Measurements from ENCODE around the gene DNASE2.

The DNASE2 gene

DNA sequence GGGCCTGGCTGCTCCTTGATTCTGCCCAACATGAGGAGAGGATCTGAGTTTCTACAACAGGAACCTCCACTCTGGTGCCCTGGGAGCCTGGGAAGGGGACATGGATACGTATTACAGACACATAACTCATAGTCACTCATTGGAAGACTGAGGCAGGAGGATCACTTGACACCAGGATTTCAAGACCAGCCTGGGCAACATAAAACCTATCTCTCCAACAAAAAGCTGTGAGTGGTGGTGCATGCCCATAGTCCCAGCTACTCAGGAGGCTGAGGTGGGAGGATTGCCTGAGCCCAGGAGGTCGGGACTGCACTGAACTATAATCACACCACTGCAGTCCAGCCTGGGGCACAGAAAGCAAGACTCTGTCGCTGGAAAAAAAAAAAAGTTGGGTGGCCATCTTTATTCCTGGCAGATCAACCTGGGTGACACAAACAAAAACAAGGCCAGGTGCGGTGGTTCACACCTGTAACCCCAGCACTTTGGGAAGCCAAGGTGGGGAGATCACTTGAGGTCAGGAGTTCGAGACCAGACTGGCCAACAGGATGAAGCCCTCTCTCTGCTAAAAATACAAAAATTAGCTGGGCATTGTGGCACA, 6.9 kb upstream of the DNASE2 start:
- FAIRE-seq (no peak), DNase-seq (ENCODE audit: extremely low spot score, insufficient read length, low read depth) (no peak)

DNA sequence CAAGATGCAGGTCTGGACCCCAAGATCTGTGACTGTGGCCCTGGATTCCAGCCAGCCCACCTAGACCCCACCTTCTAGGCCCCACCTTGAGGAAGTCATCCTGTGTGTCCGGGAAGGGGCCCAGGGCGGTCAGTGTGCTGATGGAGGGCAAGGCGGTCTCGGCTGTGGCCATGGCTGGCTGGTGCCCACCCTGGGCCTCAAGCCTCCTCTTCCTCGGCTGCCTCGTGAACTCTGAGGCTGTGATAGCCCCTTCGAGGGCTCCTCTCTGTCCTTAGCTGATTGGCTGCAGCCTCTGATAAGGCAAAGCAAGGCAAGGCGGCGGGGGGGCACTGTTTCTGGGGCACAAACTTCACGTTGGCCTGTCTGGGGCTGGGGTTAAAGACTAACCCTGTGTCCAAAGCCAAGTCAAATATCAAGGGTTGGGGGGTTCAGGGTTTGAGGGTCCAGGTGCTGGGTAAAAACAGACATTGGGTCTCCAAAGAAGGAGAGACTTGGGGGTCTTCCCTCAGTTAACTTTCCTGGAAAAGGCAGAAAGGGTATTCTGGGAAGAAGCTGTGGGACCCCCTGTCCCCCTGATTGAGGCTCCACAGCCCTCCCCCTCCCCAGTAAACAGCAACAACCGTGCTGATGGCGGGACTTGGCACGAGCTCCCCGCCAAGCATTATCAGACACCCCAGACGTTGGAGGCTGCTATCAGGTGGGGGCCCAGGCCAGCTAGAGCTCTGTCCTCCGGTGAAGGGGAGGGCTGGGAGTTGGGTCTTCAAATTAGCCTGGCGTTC, 5.9 kb upstream of the DNASE2 start, which contains the start of gene KLF1:
Gene KLF1 (minus strand): TSS at position 233 of the 779 bp plus-strand sequence. CDS start 61 bp downstream, at position 172.
- FAIRE-seq (no peak), DNase-seq (ENCODE audit: extremely low spot score, insufficient read length, low read depth) (no peak)

DNA sequence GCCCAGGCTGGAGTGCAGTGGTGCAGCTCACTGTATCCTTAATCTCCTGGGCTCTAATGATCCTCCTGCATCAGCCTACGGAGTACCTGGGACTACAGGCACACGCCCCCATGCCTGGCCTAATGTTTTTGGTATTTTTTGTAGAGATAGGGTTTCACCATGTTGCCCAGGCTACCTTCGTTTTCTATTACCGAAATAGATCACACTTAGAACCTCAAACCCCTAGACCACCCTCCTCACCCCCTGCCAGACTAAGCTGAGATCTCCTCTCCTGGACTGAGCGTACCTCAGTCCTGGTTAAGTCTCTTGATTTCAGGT, 5.4 kb upstream of the DNASE2 start:
- FAIRE-seq (no peak), DNase-seq (ENCODE audit: extremely low spot score, insufficient read length, low read depth) (no peak)

DNA sequence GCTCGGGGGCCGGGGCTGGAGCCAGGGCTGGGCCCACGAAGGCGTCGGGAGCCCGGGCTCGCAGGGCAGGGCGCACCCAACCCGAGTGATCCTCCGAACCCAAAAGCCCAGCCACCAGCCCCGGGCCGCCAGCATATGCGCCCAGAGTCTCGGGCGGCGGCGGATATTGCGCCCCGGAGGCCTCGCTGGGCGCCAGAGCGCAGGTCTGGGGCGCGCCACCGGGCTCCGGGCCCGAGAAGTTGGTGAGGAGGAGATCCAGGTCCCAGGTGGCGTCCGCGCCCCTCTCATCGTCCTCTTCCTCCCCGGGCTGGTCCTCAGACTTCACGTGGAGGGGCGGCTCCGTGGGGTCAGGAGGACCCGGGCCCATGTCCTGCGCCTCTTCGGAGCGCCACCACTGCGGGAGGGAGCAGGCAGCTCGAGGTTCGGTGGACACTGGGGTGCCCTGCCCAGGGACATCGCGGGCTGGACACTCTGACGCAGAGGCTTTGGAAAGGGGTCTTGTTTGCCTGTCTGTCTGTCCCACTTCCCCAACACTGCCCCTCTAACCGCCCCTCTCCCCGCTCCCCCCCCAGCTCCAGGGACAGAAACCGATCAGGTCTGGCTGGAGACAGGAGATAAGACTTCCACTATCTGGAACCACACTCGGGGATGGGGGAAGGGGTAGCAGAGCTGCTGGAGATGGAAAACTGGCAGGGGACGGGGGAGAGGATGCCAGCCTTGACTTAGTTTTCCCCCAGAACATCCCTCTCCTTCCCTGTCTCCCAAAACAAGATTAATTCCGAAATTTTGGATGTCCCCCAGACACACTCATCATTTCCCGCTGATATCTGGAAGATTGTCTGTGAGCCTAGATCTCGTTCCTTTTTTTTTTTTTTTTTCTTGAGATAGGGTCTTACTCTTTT, 4.8 kb upstream of the DNASE2 start:
- no peak for FAIRE-seq
- DNase-seq (ENCODE audit: extremely low spot score, insufficient read length, low read depth): no peak

DNA sequence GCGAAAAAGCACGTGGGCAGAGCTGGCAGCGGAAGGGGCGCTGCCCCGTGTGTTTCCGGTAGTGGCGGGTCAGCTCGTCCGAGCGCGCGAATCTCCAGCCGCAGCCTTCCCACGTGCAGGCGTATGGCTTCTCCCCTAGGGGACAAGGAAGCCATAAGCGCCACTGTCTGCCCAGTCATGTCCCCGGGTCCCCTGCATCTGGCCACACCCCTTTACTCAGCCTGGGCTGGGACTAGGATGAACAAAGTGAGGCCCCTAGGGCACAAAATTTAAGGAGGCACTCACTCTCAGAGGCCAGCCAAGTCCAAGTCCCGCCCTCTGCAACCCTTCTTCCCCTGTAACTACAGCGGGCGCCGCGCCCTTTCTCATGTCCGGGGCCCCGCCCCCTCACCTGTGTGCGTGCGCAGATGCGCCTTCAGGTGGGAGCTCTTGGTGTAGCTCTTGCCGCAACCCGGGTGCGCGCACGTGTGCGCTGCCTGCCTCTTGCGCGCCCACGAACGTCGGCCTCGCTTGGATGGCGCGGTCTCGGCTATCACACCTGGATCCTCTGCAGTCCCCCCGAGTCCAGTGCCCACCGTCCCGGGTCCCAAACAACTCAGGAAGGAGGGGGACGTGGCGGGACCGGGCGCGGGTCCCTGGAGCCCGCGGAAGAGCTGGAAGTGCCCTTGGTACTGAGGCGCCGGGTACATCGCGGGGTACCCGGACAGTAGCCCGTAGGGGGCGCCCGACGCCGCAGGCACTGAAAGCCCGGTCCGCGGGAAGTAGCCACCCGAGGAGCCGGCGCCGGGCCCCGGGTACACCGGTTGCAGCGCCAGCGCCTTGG, 3.9 kb upstream of the DNASE2 start:
- peak; percentile 65 for DNase-seq (ENCODE audit: extremely low spot score, insufficient read length, low read depth)
- peak; percentile 69 for FAIRE-seq

DNA sequence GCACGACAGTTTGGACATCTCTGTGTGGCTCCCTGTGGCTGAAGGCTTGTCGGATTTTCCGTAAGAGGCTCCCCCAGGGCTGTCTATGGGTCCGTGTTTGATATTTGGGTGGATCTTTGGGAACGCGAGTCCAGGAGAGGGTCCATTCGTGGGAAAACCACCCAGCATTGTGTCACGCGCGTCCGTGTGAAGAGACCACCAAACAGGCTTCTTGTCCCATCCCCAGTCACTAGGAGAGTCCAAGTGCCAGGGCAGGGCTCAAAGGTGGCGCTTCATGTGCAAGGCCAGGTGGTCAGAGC, 3.3 kb upstream of the DNASE2 start:
- no peak for DNase-seq (ENCODE audit: extremely low spot score, insufficient read length, low read depth)
- FAIRE-seq: no peak

DNA sequence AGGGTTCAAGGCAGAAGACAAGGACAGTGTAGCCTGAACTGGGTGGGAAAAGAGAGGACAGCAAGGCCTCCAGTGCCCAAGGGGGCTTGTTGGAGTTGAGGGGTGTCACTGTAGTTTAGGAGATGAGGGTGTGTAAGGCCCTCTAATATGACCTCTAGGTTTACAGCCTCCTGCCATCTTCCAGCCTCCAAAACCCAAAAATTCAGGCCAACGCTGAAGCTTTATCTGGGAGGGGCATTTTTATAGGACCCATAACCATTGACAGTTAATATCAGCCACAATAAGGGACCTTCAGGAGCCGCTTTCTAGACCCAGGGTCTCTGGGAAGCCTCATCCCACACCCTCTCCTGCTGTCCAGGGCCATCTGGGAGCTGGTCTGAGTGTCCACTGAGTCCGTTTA, 3.0 kb upstream of the DNASE2 start:
- FAIRE-seq: no peak

DNA sequence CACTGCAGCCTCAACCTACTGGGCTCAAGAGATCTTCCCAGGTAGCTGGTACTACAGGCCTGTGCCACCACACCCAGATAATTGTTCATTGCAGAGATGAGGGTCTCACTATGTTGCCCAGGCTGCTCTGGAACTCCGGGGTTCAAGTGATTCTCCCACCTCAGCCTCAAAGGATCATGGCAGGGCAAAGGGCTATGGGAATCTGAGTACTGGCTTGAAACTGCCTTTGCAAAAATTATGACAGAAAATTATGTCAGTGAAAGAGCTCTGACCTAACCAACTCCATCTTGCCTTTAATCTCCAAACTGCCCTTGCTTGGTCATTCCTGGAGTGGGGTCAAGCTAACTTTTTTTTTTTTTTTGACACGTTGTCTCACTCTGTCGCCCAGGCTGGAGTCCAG, 1.3 kb upstream of the DNASE2 start:
- FAIRE-seq: no peak
- no peak for DNase-seq (ENCODE audit: extremely low spot score, insufficient read length, low read depth)

More for the DNA sequence above, 3.0 kb upstream of the DNASE2 start:
- no peak for DNase-seq (ENCODE audit: extremely low spot score, insufficient read length, low read depth)

DNA sequence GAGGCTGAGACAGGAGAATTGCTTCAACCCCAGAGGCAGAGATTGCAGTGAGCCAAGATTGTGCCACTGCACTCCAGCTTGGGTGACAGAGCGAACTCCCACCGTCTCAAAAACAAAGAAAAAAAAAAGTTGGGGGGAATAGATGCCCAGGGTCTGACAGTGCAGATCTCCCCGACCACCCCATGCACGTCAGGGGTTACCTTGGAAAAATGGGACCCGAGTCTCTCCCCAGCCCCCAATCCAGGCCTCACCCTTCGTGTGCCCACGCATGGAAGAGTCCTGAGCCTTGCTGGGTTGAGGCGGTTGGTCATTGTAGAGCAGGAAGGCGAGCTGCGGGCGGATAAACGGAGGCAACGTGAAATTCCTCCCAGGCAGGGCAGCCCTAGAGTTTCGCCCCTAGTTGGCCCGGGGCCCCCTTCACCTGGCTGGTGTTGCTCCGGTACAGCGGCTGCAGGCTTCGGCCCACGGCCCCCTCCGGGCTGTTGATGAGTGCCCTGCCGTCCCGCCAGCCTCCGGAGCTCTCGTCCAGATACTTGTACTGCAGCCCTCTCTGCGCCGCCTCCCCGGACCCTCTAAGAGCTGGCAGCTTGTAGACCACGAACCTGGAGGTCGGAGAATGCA, 588 bp downstream of the DNASE2 start:
- FAIRE-seq (no peak), DNase-seq (ENCODE audit: extremely low spot score, insufficient read length, low read depth) (no peak)

DNA sequence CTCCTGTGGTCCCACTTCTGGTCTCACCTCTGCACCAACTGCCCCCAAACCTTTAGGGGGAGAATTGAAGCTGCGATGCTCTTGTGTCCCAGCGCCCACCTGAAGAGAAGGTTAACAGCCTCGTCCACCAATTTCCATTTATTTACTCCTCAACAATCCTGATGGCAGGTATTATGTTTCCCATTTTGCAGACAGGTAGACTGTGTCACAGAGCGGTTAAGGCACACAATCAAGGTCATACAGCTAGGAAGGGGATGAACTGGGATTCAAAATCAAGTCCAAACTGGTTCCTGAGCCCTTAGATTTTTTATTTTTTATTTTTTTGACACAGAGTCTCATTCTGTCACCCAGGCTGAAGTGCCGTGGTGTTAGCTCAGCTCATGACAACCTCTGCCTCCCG, 6.2 kb downstream of the DNASE2 start:
- no peak for DNase-seq (ENCODE audit: extremely low spot score, insufficient read length, low read depth)
- FAIRE-seq: no peak

DNA sequence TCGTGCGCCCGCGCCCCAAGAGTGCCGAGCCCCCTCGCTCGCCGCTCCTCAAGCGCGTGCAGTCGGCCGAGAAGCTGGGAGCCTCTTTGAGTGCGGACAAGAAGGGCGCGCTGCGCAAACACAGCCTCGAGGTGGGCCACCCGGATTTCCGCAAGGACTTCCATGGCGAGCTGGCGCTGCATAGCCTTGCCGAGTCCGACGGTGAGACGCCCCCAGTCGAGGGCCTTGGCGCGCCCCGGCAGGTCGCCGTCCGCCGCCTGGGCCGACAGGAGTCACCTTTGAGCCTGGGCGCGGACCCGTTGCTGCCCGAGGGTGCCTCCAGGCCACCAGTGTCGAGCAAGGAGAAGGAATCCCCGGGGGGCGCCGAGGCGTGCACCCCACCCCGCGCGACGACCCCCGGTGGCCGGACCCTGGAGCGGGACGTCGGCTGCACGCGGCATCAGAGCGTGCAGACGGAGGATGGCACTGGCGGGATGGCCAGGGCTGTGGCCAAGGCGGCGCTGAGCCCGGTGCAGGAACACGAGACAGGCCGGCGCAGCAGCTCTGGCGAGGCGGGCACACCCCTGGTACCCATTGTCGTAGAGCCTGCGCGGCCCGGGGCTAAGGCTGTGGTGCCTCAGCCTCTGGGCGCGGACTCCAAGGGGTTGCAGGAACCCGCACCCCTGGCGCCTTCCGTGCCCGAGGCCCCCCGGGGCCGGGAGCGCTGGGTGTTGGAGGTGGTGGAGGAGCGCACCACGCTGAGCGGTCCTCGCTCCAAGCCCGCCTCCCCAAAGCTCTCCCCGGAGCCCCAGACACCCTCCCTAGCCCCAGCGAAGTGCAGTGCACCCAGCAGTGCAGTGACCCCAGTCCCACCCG, 7.1 kb downstream of the DNASE2 start:
- FAIRE-seq: no peak
- no peak for DNase-seq (ENCODE audit: extremely low spot score, insufficient read length, low read depth)

DNA sequence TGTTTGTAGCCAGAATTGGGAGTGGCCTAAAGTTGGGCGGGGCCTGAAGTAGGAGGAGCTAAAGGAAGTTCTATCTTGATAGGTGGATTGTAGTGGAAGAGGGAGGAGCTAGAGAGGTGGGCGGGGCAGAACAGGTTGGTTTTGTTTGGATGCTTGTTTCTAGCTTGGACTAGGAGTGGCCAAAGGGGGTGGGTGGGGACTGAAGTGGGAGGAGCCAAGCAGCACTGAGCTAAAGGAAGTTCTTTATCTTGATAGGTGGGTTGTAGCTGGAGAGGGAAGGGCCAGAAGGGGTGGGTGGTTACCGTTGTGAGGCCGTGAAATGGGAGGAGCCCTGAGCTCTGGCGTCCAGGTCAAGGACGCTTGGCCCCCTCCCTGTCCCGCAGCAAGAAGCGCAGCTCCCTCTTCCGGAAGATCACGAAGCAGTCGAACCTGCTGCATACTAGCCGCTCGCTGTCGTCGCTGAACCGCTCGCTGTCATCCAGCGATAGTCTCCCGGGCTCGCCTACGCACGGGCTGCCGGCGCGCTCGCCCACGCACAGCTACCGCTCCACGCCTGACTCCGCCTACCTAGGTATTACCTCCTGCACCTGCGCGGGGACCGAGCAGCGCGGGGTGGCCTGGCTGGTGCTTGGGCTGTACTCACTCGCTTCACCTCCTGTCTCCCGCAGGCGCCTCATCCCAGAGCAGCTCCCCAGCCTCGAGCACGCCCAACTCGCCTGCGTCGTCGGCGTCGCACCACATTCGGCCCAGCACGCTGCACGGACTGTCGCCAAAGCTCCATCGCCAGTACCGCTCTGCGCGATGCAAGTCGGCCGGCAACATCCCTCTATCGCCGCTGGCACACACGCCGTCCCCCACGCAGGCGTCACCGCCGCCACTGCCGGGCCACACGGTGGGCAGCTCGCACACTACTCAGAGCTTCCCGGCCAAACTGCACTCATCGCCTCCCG, 8.0 kb downstream of the DNASE2 start:
- FAIRE-seq (no peak), DNase-seq (ENCODE audit: extremely low spot score, insufficient read length, low read depth) (no peak)

DNA sequence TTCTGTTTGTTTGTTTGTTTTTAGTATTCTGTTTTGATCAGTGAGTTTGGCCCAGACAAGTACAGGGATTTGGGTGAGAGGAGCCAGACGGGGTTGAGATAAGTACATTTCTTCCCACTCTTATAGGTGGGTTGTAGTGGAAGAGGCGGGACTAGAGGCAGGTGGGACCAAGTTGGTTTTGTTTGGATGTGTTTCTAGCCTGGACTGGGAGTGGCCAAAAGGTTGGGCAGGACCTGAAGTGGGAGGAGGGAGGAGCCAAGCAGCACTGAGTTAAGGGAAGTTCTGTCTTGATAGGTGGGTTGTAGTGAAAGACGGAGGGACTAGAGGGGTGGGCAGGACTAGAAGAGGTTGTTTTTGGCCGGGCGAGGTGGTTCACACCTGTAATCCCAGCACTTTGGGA, 9.0 kb downstream of the DNASE2 start:
- FAIRE-seq (no peak), DNase-seq (ENCODE audit: extremely low spot score, insufficient read length, low read depth) (no peak)

DNA sequence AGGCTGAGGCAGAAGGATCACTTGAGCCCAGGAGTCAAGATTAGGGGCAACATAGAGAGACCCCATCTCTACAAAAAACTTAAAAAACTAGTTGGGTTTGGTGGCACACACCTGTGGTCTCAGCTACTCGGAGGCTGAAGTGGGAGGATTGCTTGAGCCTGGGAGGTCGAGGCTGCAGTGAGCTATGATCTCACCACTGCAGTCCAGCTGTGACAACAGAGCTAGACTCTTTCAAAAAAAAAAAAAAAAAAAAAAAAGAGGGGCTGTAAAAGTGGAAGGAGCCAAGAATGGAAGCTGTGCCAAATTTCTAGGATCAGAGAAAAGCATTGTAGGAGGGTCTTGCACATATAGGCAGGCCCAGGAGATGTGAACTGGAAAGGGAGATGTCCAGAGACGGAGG, 9.6 kb downstream of the DNASE2 start:
- FAIRE-seq (no peak), DNase-seq (ENCODE audit: extremely low spot score, insufficient read length, low read depth) (no peak)

DNA sequence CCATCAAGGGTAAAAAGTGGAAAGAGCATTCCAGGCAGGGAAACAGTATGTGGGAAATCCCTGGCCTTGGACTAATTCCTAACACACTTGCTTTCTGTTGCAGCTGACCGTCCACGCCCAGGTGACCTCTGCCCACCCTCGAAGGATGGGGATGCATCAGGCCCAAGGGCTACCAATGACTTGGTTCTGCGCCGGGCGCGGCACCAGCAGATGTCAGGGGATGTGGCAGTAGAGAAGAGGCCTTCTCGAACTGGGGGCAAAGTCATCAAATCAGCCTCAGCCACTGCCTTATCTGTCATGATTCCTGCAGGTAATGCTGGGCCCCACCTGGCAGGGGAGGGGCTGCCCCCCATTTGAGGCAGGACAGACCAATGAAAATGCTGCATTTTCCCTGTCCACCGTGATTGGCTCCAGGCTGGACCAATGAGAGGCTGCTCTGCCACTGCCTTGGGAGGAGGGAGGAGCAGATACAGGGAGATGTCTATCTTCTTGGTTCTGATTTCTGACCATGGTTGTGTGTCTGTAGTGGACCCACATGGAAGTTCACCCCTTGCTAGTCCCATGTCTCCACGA, 12.6 kb downstream of the DNASE2 start:
- DNase-seq (ENCODE audit: extremely low spot score, insufficient read length, low read depth) (no peak), FAIRE-seq (no peak)

DNA sequence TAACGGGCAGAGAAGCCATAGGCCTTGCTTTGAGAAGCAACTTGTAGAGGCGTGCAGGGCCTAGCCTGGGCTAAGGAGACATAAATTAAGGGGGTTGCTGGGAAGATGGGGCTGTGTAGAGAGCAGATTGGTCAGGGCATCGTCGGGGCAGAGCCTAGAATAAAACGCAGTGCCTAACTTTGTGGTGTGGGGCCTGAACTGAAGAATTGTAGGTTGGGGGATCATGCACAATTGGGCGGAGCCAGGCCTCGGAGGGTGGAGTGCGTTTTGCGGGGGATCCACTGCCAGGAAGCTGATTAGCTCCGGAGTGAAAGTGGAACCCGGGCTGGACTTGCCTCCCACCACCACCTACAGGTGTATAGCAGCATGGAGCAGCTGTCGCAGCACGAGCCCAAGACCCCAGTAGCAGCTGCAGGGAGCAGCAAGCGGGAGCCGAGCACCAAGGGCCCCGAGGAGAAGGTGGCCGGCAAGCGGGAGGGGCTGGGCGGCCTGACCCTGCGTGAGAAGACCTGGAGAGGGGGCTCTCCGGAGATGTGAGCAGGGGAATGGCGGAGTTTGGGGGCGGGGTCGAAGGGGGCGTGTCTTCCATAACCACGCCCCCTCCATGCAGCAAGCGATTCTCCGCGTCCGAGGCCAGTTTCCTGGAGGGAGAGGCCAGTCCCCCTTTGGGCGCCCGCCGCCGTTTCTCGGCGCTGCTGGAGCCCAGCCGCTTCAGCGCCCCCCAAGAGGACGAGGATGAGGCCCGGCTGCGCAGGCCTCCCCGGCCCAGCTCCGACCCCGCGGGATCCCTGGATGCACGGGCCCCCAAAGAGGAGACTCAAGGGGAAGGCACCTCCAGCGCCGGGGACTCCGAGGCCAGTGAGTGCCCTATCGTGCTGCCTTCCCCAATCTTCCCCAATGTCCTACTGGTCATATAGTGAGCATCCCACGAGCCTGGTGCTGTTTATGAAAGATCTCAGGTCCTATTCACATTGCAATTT, 13.8 kb downstream of the DNASE2 start:
- DNase-seq (ENCODE audit: extremely low spot score, insufficient read length, low read depth): peak; percentile 88
- FAIRE-seq: peak; percentile 73
